ENCODE measurements around the gene LRRC15. TPM values are rescaled to one million over a fixed set of nuclear protein-coding genes. Genes with fewer than 3 reads are reported as not detected.

LRRC15 gene
- total RNA-seq, 1 donor from 2014 or later = not detected

DNA sequence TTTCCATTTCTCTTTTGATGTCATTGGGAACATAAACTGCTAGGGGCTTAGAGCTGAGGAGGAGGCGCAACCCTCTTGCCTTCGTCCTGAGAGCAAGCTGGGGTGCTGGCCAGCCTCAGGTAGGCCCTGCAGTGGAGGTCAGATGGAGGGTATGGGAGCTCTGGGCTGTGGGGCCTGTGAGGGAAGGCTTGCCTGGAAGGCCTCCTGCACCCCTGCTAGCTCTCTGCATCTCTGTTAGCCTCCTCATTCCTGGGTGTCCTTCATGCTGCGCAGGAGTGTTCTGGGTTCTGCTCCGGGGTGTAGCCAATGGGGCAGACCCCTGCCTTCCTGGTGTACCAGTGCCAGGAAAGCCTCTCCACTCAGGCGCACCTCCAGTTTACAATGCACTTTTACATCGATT is 17.7 kb upstream of the LRRC15 start:
- intact Hi-C loops (cut with DNase I) = no loop called here
- peak in 1 of 2 donors; percentile 62 for DNase-seq (ENCODE audit: extremely low spot score in 2 of 2)
- H3K27me3 ChIP-seq = no peaks in the 10 kb centered on the region
- H3K4me1 ChIP-seq = no peaks in the 10 kb centered on the region
- TF ChIP-seq POLR2AphosphoS5 (IDR thresholded peaks at IDR 0.05; ENCODE audit: insufficient read depth in 1 of 2, low read depth in 1 of 2) (no peak), POLR2A (IDR thresholded peaks at IDR 0.05) (no peak)
- TF ChIP-seq, protein P1, sequence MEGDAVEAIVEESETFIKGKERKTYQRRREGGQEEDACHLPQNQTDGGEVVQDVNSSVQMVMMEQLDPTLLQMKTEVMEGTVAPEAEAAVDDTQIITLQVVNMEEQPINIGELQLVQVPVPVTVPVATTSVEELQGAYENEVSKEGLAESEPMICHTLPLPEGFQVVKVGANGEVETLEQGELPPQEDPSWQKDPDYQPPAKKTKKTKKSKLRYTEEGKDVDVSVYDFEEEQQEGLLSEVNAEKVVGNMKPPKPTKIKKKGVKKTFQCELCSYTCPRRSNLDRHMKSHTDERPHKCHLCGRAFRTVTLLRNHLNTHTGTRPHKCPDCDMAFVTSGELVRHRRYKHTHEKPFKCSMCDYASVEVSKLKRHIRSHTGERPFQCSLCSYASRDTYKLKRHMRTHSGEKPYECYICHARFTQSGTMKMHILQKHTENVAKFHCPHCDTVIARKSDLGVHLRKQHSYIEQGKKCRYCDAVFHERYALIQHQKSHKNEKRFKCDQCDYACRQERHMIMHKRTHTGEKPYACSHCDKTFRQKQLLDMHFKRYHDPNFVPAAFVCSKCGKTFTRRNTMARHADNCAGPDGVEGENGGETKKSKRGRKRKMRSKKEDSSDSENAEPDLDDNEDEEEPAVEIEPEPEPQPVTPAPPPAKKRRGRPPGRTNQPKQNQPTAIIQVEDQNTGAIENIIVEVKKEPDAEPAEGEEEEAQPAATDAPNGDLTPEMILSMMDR (IDR thresholded peaks at IDR 0.05) = no peak
- no peak overlapping the region for H3K27ac ChIP-seq
- no peaks in the 10 kb centered on the region for H3K36me3 ChIP-seq
- no peaks in the 10 kb centered on the region for H3K9me3 ChIP-seq
- no peak overlapping the region for H3K4me3 ChIP-seq

DNA sequence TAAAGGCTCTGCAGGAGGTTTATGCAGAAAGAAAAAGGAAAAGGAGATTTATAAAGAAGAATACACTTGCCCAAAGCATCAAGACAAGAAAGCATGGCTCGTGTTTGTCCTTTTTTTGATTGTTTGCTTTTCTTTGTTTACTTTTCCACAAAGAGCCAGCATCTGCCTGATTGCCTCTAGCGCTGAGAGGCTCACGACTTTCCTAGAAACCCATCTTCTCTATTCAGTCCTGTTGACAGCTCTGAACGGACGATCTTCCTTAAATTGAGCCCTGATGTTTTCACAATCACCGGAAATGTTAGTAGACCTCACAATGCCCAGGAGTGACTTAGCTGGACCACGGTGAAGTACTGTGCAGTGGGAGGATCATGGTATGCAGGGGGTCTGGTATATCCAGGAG is 17.1 kb upstream of the LRRC15 start:
- TF ChIP-seq, protein P1 (IDR thresholded peaks at IDR 0.05) = no peak
- TF ChIP-seq POLR2A (IDR thresholded peaks at IDR 0.05) (no peak), POLR2AphosphoS5 (IDR thresholded peaks at IDR 0.05; ENCODE audit: insufficient read depth in 1 of 2, low read depth in 1 of 2) (no peak)
- Histone ChIP-seq H3K27ac (no peak overlapping the region), H3K9me3 (no peaks in the 10 kb centered on the region), H3K27me3 (no peaks in the 10 kb centered on the region), H3K4me3 (no peak overlapping the region), H3K4me1 (no peaks in the 10 kb centered on the region), H3K36me3 (no peaks in the 10 kb centered on the region)
- DNase-seq (ENCODE audit: extremely low spot score in 2 of 2) = no peak
- intact Hi-C loops (cut with DNase I) = no loop called here

DNA sequence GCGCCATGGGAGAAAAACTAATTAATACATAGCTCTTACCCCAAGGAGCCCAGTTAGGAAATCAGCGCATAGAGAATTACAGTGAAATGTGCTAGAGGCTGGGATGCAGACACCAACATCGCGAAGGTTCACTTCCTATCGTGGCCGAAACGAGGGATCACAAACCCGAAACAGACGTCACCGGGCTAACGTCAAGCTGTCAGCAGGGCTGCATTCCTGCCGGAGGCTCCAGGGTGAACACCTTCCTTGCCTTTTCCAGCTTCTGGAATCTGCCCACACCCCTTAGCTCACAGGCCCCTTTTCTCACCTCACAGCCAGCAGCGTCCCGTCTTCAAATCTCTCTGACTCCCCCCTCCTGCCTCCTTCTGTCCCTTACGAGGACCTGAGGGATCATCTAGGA is 16.5 kb upstream of the LRRC15 start:
- Histone ChIP-seq H3K27me3 (no peaks in the 10 kb centered on the region), H3K9me3 (no peaks in the 10 kb centered on the region), H3K36me3 (no peaks in the 10 kb centered on the region), H3K4me1 (no peaks in the 10 kb centered on the region), H3K27ac (no peak overlapping the region), H3K4me3 (no peak overlapping the region)
- TF ChIP-seq POLR2AphosphoS5 (IDR thresholded peaks at IDR 0.05; ENCODE audit: insufficient read depth in 1 of 2, low read depth in 1 of 2) (no peak), POLR2A (IDR thresholded peaks at IDR 0.05) (no peak)
- TF ChIP-seq, protein P1 (IDR thresholded peaks at IDR 0.05) = no peak
- intact Hi-C loops (cut with DNase I) = no loop called here
- no peak for DNase-seq (ENCODE audit: extremely low spot score in 2 of 2)

DNA sequence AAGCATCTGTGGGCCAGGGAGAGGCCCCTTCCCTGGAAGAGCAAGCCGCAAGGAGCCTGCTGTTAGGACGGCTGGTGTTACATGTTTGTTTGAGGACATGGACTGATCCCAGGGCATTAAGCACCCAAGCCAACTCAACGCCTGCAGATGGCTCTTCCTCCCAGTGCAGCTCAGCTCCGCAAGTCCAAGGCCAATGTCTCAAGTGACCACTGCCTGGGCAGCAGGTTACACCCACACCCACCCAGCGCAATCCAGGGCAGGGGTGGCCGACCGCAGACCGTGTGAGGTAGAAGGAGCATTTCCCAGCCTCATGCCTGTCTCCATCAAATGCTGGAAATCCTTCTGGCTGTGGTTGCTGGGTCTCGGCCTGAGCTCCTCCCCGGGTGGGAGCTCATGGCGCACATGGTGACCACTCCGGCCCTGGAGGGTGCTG is 15.0 kb upstream of the LRRC15 start:
- no peak overlapping the region for H3K4me3 ChIP-seq
- intact Hi-C loops (cut with DNase I) = no loop called here
- H3K9me3 ChIP-seq = no peaks in the 10 kb centered on the region
- TF ChIP-seq POLR2AphosphoS5 (IDR thresholded peaks at IDR 0.05; ENCODE audit: insufficient read depth in 1 of 2, low read depth in 1 of 2) (no peak), POLR2A (IDR thresholded peaks at IDR 0.05) (no peak)
- TF ChIP-seq, protein P1 (IDR thresholded peaks at IDR 0.05) = no peak
- peak in 1 of 2 donors; percentile 58 for DNase-seq (ENCODE audit: extremely low spot score in 2 of 2)
- H3K27me3 ChIP-seq = no peaks in the 10 kb centered on the region
- H3K27ac ChIP-seq = no peak overlapping the region
- no peaks in the 10 kb centered on the region for H3K4me1 ChIP-seq
- no peaks in the 10 kb centered on the region for H3K36me3 ChIP-seq

DNA sequence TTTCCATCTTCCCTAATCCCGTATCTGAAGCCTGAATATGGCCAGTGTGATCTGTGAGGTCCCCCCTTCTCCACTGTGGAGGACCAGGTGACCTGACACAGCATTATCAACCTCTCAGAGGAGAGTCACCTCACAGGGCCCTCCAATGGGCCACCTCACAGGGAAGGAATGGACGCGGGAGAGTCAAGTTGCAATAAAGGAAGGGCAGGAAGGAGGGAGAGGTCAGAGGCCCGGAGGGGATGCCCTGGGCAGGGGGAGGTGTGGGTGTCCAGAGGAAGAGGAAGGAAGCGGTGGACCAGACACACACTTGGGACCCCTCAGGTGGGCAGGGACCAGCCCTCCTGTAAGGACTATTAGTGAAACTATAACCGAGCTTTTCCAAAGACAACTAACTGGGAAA is 14.6 kb upstream of the LRRC15 start:
- Histone ChIP-seq H3K36me3 (no peaks in the 10 kb centered on the region), H3K27ac (no peak overlapping the region), H3K27me3 (no peaks in the 10 kb centered on the region), H3K9me3 (no peaks in the 10 kb centered on the region), H3K4me3 (no peak overlapping the region), H3K4me1 (no peaks in the 10 kb centered on the region)
- intact Hi-C loops (cut with DNase I) = no loop called here
- peak in 1 of 2 donors; percentile 55 for DNase-seq (ENCODE audit: extremely low spot score in 2 of 2)
- TF ChIP-seq POLR2AphosphoS5 (IDR thresholded peaks at IDR 0.05; ENCODE audit: insufficient read depth in 1 of 2, low read depth in 1 of 2) (no peak), POLR2A (IDR thresholded peaks at IDR 0.05) (no peak)
- TF ChIP-seq, protein P1 (IDR thresholded peaks at IDR 0.05) = no peak

Measured in vagina (tissue), 2 donors.